Measurements from ENCODE around the gene VSTM4. TPM values are rescaled to one million over a fixed set of nuclear protein-coding genes. Genes with fewer than 3 reads are reported as not detected.

Gene VSTM4
- total and polyA plus RNA-seq, 2 experiments from 2014 or later = 0.21 to 0.66 TPM

- TF ChIP-seq ZNF462 (CRISPR knock-in tag; IDR thresholded peaks at IDR 0.05) = no peak
- no peak for TF ChIP-seq ZNF331 (CRISPR knock-in tag; IDR thresholded peaks at IDR 0.05; ENCODE audit: low read depth)
- no peak for TF ChIP-seq CREB1 (CRISPR knock-in tag; IDR thresholded peaks at IDR 0.05; ENCODE audit: low read depth)
- TF ChIP-seq NANOG (IDR thresholded peaks at IDR 0.05; ENCODE audit: borderline replicate concordance) = no peak
- no peak for TF ChIP-seq ETS1 (IDR thresholded peaks at IDR 0.05)
These were observed 61.2 kb downstream of the VSTM4 start (continued) for GRCh38 chr10:49053998-49054692.

- Mint-ChIP-seq H3K36me3 (ENCODE audit: low read depth) (no peaks in the 10 kb centered on the region), H3K9me3 (no peaks in the 10 kb centered on the region; the same call in 2 of the 3 replicates), H3K4me3 (no peak overlapping the region), H3K27me3 (ENCODE audit: insufficient read depth, low read depth, poor library complexity) (peaks cover 1% of the 10 kb centered on the region), H3K4me1 (peaks cover 8% of the 10 kb centered on the region; the same call in 2 of the 3 replicates), H3K27ac (no peak overlapping the region)
- H3K4me1 ChIP-seq (ENCODE audit: insufficient read depth) = no peaks in the 10 kb centered on the region; the same call in 1 of the 2 replicates
- H4K20me1 ChIP-seq (replicated peaks; ENCODE audit: insufficient read depth) = no peaks in the 10 kb centered on the region
- no peak overlapping the region for H3K4me2 ChIP-seq
- ATAC-seq (no peak), DNase-seq (ENCODE audit: low spot score) (no peak)
- H3K27ac ChIP-seq (ENCODE audit: low read depth) = no peak overlapping the region
- no peaks in the 10 kb centered on the region for H3K79me2 ChIP-seq (replicated peaks; ENCODE audit: insufficient read depth)
- H3F3A ChIP-seq (replicated peaks; ENCODE audit: low read depth) = no peaks in the 10 kb centered on the region
- no peak overlapping the region for H2AFZ ChIP-seq
- H3K27me3 ChIP-seq (ENCODE audit: insufficient read depth) = no peaks in the 10 kb centered on the region
- TF ChIP-seq JUNB (IDR thresholded peaks at IDR 0.05; ENCODE audit: unreplicated experiment) (no peak), CTCF (conservative IDR thresholded peaks at IDR 0.05; ENCODE audit: low read depth in 2 of 2) (no peak)
- H3K9me2 ChIP-seq (ENCODE audit: insufficient read depth) = no peaks in the 10 kb centered on the region
- no peaks in the 10 kb centered on the region for H3K36me3 ChIP-seq (ENCODE audit: insufficient read depth)
- H3K4me3 ChIP-seq = no peak overlapping the region
These were observed 62.0 kb downstream of the VSTM4 start for GRCh38 chr10:49053053-49053997.

All from GM23338 (cell line).